Measurements from ENCODE around the gene PLD4. TPM values are rescaled to one million over a fixed set of nuclear protein-coding genes. Genes with fewer than 3 reads are reported as not detected.
"Not testable (repeated sequence)": the region's sequence is repeated elsewhere in the genome, so short reads cannot be mapped to it uniquely, and the experiment has no call there.

The PLD4 gene
- total and polyA plus RNA-seq, 2 of the 8 experiments (the other 6 are each of a cell fraction or from before 2014, with no cell fraction given): 0.05 TPM; not detected in 1

GRCh38 chr14:104919152-104919992 is 5.3 kb upstream of the PLD4 start:
- not testable (repeated sequence) for FAIRE-seq; H3K18ac ChIP-seq (ENCODE audit: extremely low read depth, low read length)
- WGBS, 2 experiments (ENCODE audit: extremely low coverage in 1 of 2, insufficient coverage in 1 of 2, insufficient read length in 1 of 2, insufficient replicate concordance in 2 of 2, low coverage in 1 of 2, low lambda C conversion rate in 2 of 2, missing lambda C conversion rate in 1 of 2): 88% methylated on average over 12 of the region's 12 CpGs; no CpG with 5 or more reads in 1 of the 2 experiments

More at GRCh38 chr14:104919152-104919992, 5.3 kb upstream of the PLD4 start:
- not testable (repeated sequence) for H2BK15ac ChIP-seq (ENCODE audit: low read length); H3K23ac ChIP-seq (ENCODE audit: insufficient read length); H3K27me3 ChIP-seq (replicated peaks in 1 of 4; ENCODE audit: control insufficient read depth in 3 of 4, extremely low read depth in 1 of 4, insufficient read depth in 3 of 4, low read length in 3 of 4); H4K20me1 ChIP-seq (replicated peaks in 1 of 2; ENCODE audit: control insufficient read depth in 1 of 2, insufficient read depth in 2 of 2, low read length in 2 of 2); H2BK12ac ChIP-seq (ENCODE audit: low read depth, low read length); H3K56ac ChIP-seq (replicated peaks; ENCODE audit: insufficient read length, low read depth, low read length); H3K9ac ChIP-seq (replicated peaks in 1 of 4; ENCODE audit: extremely low read depth in 1 of 4, low read depth in 3 of 4, low read length in 3 of 4); H4K91ac ChIP-seq (replicated peaks; ENCODE audit: insufficient read length, low read length); H3K4me2 ChIP-seq (ENCODE audit: insufficient read depth in 1 of 2, low read depth in 2 of 2, low read length in 2 of 2); H2BK5ac ChIP-seq (ENCODE audit: low read depth, low read length); H3K79me1 ChIP-seq (ENCODE audit: low read depth, low read length); H3K4me1 ChIP-seq (replicated peaks in 1 of 4; ENCODE audit: control insufficient read depth in 3 of 4, insufficient read depth in 4 of 4, low read length in 3 of 4); H3K79me2 ChIP-seq (ENCODE audit: control insufficient read depth in 1 of 2, insufficient read depth in 2 of 2, low read length in 2 of 2); H3K36me3 ChIP-seq (ENCODE audit: control insufficient read depth in 2 of 4, insufficient read depth in 4 of 4, low read length in 3 of 4); H3K9me3 ChIP-seq (ENCODE audit: insufficient read depth in 2 of 2, low read depth in 1 of 2, low read length in 1 of 2); H2BK20ac ChIP-seq (ENCODE audit: low read length); H3K4ac ChIP-seq (replicated peaks; ENCODE audit: insufficient read length, low read depth, low read length); H3K23me2 ChIP-seq (ENCODE audit: low read depth, low read length); DNase-seq (ENCODE audit: low read depth in 1 of 2, low spot score in 2 of 2); H2AK5ac ChIP-seq (ENCODE audit: low read depth, low read length); H3K4me3 ChIP-seq (ENCODE audit: extremely low read depth in 1 of 4, insufficient read depth in 2 of 4, low read depth in 3 of 4, low read length in 4 of 4); H2AFZ ChIP-seq (ENCODE audit: low read length); H3K27ac ChIP-seq (ENCODE audit: low read depth, low read length); H3K14ac ChIP-seq (ENCODE audit: insufficient read length); H2BK120ac ChIP-seq (replicated peaks; ENCODE audit: low read depth, low read length); H4K5ac ChIP-seq (ENCODE audit: insufficient read length, low read depth, low read length); H4K8ac ChIP-seq (ENCODE audit: extremely low read depth, insufficient read depth, low read length)
- ChIA-PET POLR2A (ENCODE audit: partially characterized antibody) (interaction anchor here (2.3 kb wide), 1 partner anchor 24 kb away, joined by 6 read pairs; no protein-coding TSS in a partner anchor), CTCF (ENCODE audit: partially characterized antibody) (interaction anchor here (1.4 kb wide), 1 partner anchor 49 kb away, joined by 5 read pairs; no protein-coding TSS in a partner anchor)

All from H1 (cell line).